Adrenal gland (tissue), 19 donors: ENCODE results near the gene CCL5. TPM values are rescaled to one million over a fixed set of nuclear protein-coding genes. Genes with fewer than 3 reads are reported as not detected.

Experiments
- DNase-seq, 7 donors: peaks; one replicate each; pipeline ENCODE4 v3.0.0-alpha.2; 2019 to 2020
- H3K27ac ChIP-seq, 5 donors: fragments of 200-600 bp; sonication (generic) in 4 of 5; 1 replicate in 3 of 5; 2 replicates in 2 of 5; pipeline versions ENCODE4 v1.5.1 to v1.8.0; 2016 to 2020; ENCODE audit warnings: mild to moderate bottlenecking in 1 of 5
- H3K27me3 ChIP-seq: fragments of 200-600 bp; 2 replicates; pipeline ENCODE4 v1.8.0; 2021
- H3K36me3 ChIP-seq, 2 donors: fragments of 200-600 bp; replicated peaks in 1 of 2; 1 replicate in 1 of 2; 2 replicates in 1 of 2; pipeline versions ENCODE4 v1.5.1 to v1.8.0; 2018 to 2022
- H3K4me1 ChIP-seq, 2 donors: fragments of 200-600 bp; replicated peaks in 1 of 2; 1 replicate in 1 of 2; 2 replicates in 1 of 2; pipeline versions ENCODE4 v1.5.1 to v1.8.0; 2018 to 2021
- H3K4me3 ChIP-seq, 4 donors: fragments of 200-600 bp; sonication (generic) in 3 of 4; one replicate each; pipeline ENCODE4 v1.5.1; 2016 to 2018
- H3K9me3 ChIP-seq, 3 donors: fragments of 200-600 bp; sonication (generic) in 1 of 3; replicated peaks in 1 of 3; 1 replicate in 2 of 3; 2 replicates in 1 of 3; pipeline versions ENCODE4 v1.5.1 to v1.8.0; 2016 to 2021
- CTCF ChIP-seq, 6 experiments: fragments of 450-650 bp in 4 of 6; fragments of 200-600 bp in 2 of 6; sonication (generic) in 1 of 6; IDR thresholded peaks; 1 replicate in 5 of 6; 2 replicates in 1 of 6; pipeline versions ENCODE4 v1.5.1 to v1.8.0; 2016 to 2021; ENCODE audit warnings: antibody characterized with exemption in 6 of 6, mild to moderate bottlenecking in 2 of 6, moderate library complexity in 1 of 6
- POLR2A ChIP-seq, 2 donors: fragments of 450-650 bp; IDR thresholded peaks; one replicate each; pipeline ENCODE4 v1.6.1; 2017; ENCODE audit warnings: antibody characterized with exemption in 2 of 2, mild to moderate bottlenecking in 2 of 2, moderate library complexity in 1 of 2
- WGBS, 4 donors: extraction: QIAGEN DNeasy Blood & Tissue Kit in 2 of 4; methylation state at CpG; one replicate each; pipeline versions ENCODE4 v1.1.5 to v1.1.7; 2013 to 2017; 5-methylcytosine and 5-hydroxymethylcytosine counted together
- intact Hi-C, 2 donors: fragments of 100-400 bp; cut with DNase I; formaldehyde crosslinking; loops; one replicate each; pipeline versions ENCODE4 v1.14.1 to v1.15.0; 2022 to 2023
- long read RNA-seq, 10 donors: library from polyadenylated mRNA in 3 of 10; unstranded in 2 of 10; stranded (forward) in 1 of 10; transcript quantifications; one replicate each; pipeline ENCODE4 v2.0.0 and lab custom pipeline, GENCODE V29; 2021 to 2026
- polyA plus RNA-seq, 3 donors: library from polyadenylated mRNA; stranded (reverse); fragments of 200-250 nt in 2 of 3; fragments of 350-450 nt in 1 of 3; fragmentation: Illumina TruSeq in 1 of 3; extraction: RNeasy Lipid Tissue Mini Kit (QIAGEN cat#74804) in 1 of 3; gene quantifications; one replicate each; pipeline ENCODE4 v1.2.3, GENCODE V29; 2013 to 2014
- total RNA-seq, 9 donors: library from RNA; depleted of rRNA in 4 of 9; stranded (reverse); fragments of >200 nt in 4 of 9; fragments of 120-200 nt in 1 of 9; fragmentation: NEBNext Ultra II Directional in 1 of 9; extraction: Animal tissue kit (Norgen Biotek cat#: 25700) in 1 of 9; gene quantifications; one replicate each; pipeline versions ENCODE4 v1.1.0 to v1.2.4, GENCODE V29; 2013 to 2023
- donor health status: healthy with polysubstance abuse.
- donor health status: Bipolar disorder and iron deficiency.
- donor health status: DM: yes; HTN: yes; CAD: no.
- donor health status: DM: no; HTN: no; CAD: no.
- donor health status: DM: no; HTN: no; CAD: no.
- donor health status: DM: yes; HTN: yes; CAD: no.

Gene CCL5
- total RNA-seq (10 to 100 TPM in 2 of 9 donors, 1 to 10 TPM in 6, under 1 TPM in 1; 0.83 to 10.7 (median 4.0) TPM), polyA plus RNA-seq (1 to 10 TPM; 5.4 to 8.8 (median 7.6) TPM)
- long read RNA-seq, donor 1, partial matches to known transcripts, result 0 of 2 reads
- long read RNA-seq, donor 1, other reads (novel, unspliced or antisense), result 0 of 2 reads
- long read RNA-seq, donor 2, result 0 reads
- long read RNA-seq, donor 3, partial matches to known transcripts, result 0 of 1 reads
- long read RNA-seq, donor 3, other reads (novel, unspliced or antisense), result 0 of 1 reads
- long read RNA-seq, donor 4, transcript CCL5-201 (3 exons, 1,365 nt), result major isoform, 6 of 7 reads
- long read RNA-seq, donor 4, partial matches to known transcripts, result 1 of 7 reads
- long read RNA-seq, donor 4, other reads (novel, unspliced or antisense), result 0 of 7 reads
- long read RNA-seq, donor 5, transcript CCL5-201 (3 exons, 1,365 nt), result major isoform, 5 of 5 reads
- long read RNA-seq, donor 5, partial matches to known transcripts, result 0 of 5 reads
- long read RNA-seq, donor 5, other reads (novel, unspliced or antisense), result 0 of 5 reads
- long read RNA-seq, donor 6, transcript CCL5-201 (3 exons, 1,365 nt), result major isoform, 6 of 6 reads
- long read RNA-seq, donor 6, partial matches to known transcripts, result 0 of 6 reads
- long read RNA-seq, donor 6, other reads (novel, unspliced or antisense), result 0 of 6 reads
- long read RNA-seq, donor 7, result 0 reads
- long read RNA-seq, donor 8, result 0 reads
- long read RNA-seq, donor 9, result 0 reads
- long read RNA-seq, donor 10, result 0 reads

GRCh38 chr17:35879773-35880654 lies at the start of gene CCL5:
Gene CCL5 (minus strand): TSS chr17:35880360.
- TF ChIP-seq POLR2A (IDR thresholded peaks at IDR 0.05), result no peak
- TF ChIP-seq CTCF (IDR thresholded peaks at IDR 0.05), result no peak
- Histone ChIP-seq H3K4me1 (no peaks in the 10 kb centered on the region), H3K4me3 (no peak within 1 kb of the TSS)

GRCh38 chr17:35927714-35928113 lies 47.6 kb upstream of the CCL5 start:
- H3K36me3 ChIP-seq, result no peaks in the 10 kb centered on the region
- H3K9me3 ChIP-seq, result no peaks in the 10 kb centered on the region
- TF ChIP-seq CTCF (IDR thresholded peaks at IDR 0.05) (no peak), POLR2A (IDR thresholded peaks at IDR 0.05) (no peak)
- H3K4me1 ChIP-seq, result peaks cover 3 to 12% of the 10 kb centered on the region in 2 donors
- no peak overlapping the region for H3K4me3 ChIP-seq
- no peak overlapping the region for H3K27ac ChIP-seq
- no peaks in the 10 kb centered on the region for H3K27me3 ChIP-seq
- no peak for DNase-seq
- intact Hi-C loops, result no loop called here

More at GRCh38 chr17:35879773-35880654, at the start of gene CCL5:
- Histone ChIP-seq H3K36me3 (no peaks in the 10 kb centered on the region), H3K27me3 (no peaks in the 10 kb centered on the region), H3K27ac (no peak within 1 kb of the TSS), H3K9me3 (no peaks in the 10 kb centered on the region)
- intact Hi-C loops, result no loop called here
- WGBS, 4 donors, result 67 to 77% (median 73%) methylated on average over 11 of the region's 11 CpGs
- no peak for DNase-seq

GRCh38 chr17:35923609-35924114 lies 43.5 kb upstream of the CCL5 start:
- Histone ChIP-seq H3K36me3 (no peaks in the 10 kb centered on the region), H3K27me3 (no peaks in the 10 kb centered on the region), H3K27ac (no peak overlapping the region), H3K4me1 (no peaks in the 10 kb centered on the region), H3K9me3 (no peaks in the 10 kb centered on the region), H3K4me3 (no peak overlapping the region)
- WGBS, 4 donors, result 93 to 100% (median 98%) methylated on average over 6 of the region's 6 CpGs
- TF ChIP-seq CTCF (IDR thresholded peaks at IDR 0.05) (no peak), POLR2A (IDR thresholded peaks at IDR 0.05) (no peak)
- DNase-seq, result no peak
- intact Hi-C loops, result no loop called here
